Spleen (tissue), 11 donors: ENCODE data around the gene CIDEA. TPM values are rescaled to one million over a fixed set of nuclear protein-coding genes. Genes with fewer than 3 reads are reported as not detected.

Experiments used
- DNase-seq: peaks from one replicate; pipeline ENCODE4 v3.0.0-alpha.2; 2020
- H3K27ac ChIP-seq, 8 donors: fragments of 200-600 bp; sonication (generic) in 7 of 8; 1 replicate in 4 of 8; 2 replicates in 4 of 8; pipeline versions ENCODE4 v1.5.0 to v1.8.0; 2016 to 2021; ENCODE audit warnings: inconsistent platforms in 4 of 8, mild to moderate bottlenecking in 4 of 8, moderate library complexity in 1 of 8
- H3K27me3 ChIP-seq, 7 donors: fragments of 200-600 bp; sonication (generic) in 6 of 7; replicated peaks in 1 of 7; 1 replicate in 4 of 7; 2 replicates in 3 of 7; pipeline versions ENCODE4 v1.5.0 to v1.8.0; 2016 to 2021; ENCODE audit warnings: inconsistent platforms in 3 of 7, mild to moderate bottlenecking in 1 of 7
- H3K36me3 ChIP-seq, 6 donors: fragments of 200-600 bp; sonication (generic) in 5 of 6; 1 replicate in 4 of 6; 2 replicates in 2 of 6; pipeline versions ENCODE4 v1.5.0 to v1.8.0; 2016 to 2021; ENCODE audit warnings: inconsistent platforms in 2 of 6
- H3K4me1 ChIP-seq, 6 donors: fragments of 200-600 bp; sonication (generic) in 5 of 6; 1 replicate in 3 of 6; 2 replicates in 3 of 6; pipeline versions ENCODE4 v1.5.0 to v1.8.0; 2016 to 2021; ENCODE audit warnings: inconsistent platforms in 3 of 6
- H3K4me3 ChIP-seq, 8 donors: fragments of 200-600 bp; sonication (generic) in 7 of 8; 1 replicate in 4 of 8; 2 replicates in 4 of 8; pipeline versions ENCODE4 v1.5.0 to v1.8.0; 2016 to 2021; ENCODE audit warnings: inconsistent platforms in 4 of 8, mild to moderate bottlenecking in 4 of 8, moderate library complexity in 2 of 8
- H3K9me3 ChIP-seq, 8 donors: fragments of 200-600 bp; sonication (generic) in 7 of 8; 1 replicate in 4 of 8; 2 replicates in 4 of 8; pipeline versions ENCODE4 v1.5.0 to v1.8.0; 2016 to 2021; ENCODE audit warnings: inconsistent platforms in 4 of 8
- CTCF ChIP-seq, 11 experiments: fragments of 200-600 bp in 7 of 11; fragments of 450-650 bp in 4 of 11; sonication (generic) in 4 of 11; IDR thresholded peaks in 8 of 11; conservative IDR thresholded peaks in 3 of 11; 1 replicate in 7 of 11; 2 replicates in 4 of 11; pipeline versions ENCODE4 v1.4.0 to v1.8.0; 2016 to 2021; ENCODE audit warnings: antibody characterized with exemption in 11 of 11, inconsistent platforms in 4 of 11, mild to moderate bottlenecking in 1 of 11
- POLR2A ChIP-seq, 3 donors: fragments of 450-650 bp; IDR thresholded peaks; one replicate each; pipeline ENCODE4 v1.5.1; 2017; ENCODE audit warnings: antibody characterized with exemption in 3 of 3, mild to moderate bottlenecking in 1 of 3
- POLR2AphosphoS5 ChIP-seq, 3 donors: sonication (generic); formaldehyde crosslinking; IDR thresholded peaks; one replicate each; pipeline ENCODE4 v1.5.1; 2017; ENCODE audit warnings: antibody characterized with exemption in 3 of 3
- WGBS, 5 donors: extraction: QIAGEN DNeasy Blood & Tissue Kit in 3 of 5; methylation state at CpG; one replicate each; pipeline versions ENCODE4 v1.1.5 to v1.1.7; 2013 to 2018; 5-methylcytosine and 5-hydroxymethylcytosine counted together
- intact Hi-C: fragments of 100-400 bp; cut with DNase I; formaldehyde crosslinking; loops from one replicate; pipeline ENCODE4 v1.15.0; 2023; ENCODE audit warnings: low total_unique reads
- polyA plus RNA-seq, 3 donors: library from polyadenylated mRNA; stranded (reverse); fragments of 200-250 nt; gene quantifications; one replicate each; pipeline ENCODE4 v1.2.1, GENCODE V29; 2013
- total RNA-seq, 7 donors: library from RNA; depleted of rRNA in 3 of 7; stranded (reverse); fragments of >200 nt in 3 of 7; fragmentation: NEBNext Ultra II Directional in 4 of 7; extraction: Animal tissue kit (Norgen Biotek cat#: 25700) in 4 of 7; gene quantifications; one replicate each; pipeline versions ENCODE4 v1.1.0 to v1.2.1, GENCODE V29; 2016 to 2021
- donor health status: healthy with polysubstance abuse.
- donor health status: DM: no; HTN: no; CAD: no; lungs with moderate emphysema.
- donor health status: DM: no; HTN: no; CAD: no.
- donor health status: Bipolar disorder and iron deficiency.
- donor health status: healthy.
- donor health status: DM: no; HTN: no; CAD: no.
- donor health status: DM: yes; HTN: yes; CAD: no.

The CIDEA gene
- total and polyA plus RNA-seq, 10 donors, result not detected

GRCh38 chr18:12291161-12291560 is 37.0 kb downstream of the CIDEA start:
- Histone ChIP-seq H3K27ac (no peak overlapping the region), H3K4me1 (peaks cover 6 to 22% (median 17%) of the 10 kb centered on the region in 6 donors), H3K4me3 (no peak overlapping the region), H3K9me3 (no peaks in the 10 kb centered on the region), H3K27me3 (peaks cover 0 to 44% (median 20%) of the 10 kb centered on the region in 7 donors), H3K36me3 (no peaks in the 10 kb centered on the region)
- 74 to 79% (median 75%) methylated on average over 6 of the region's 6 CpGs for WGBS, 5 donors
- no peak for TF ChIP-seq CTCF (IDR thresholded peaks at IDR 0.05 in 8 of 11, conservative IDR thresholded peaks at IDR 0.05 in 3 of 11)
- no peak for TF ChIP-seq POLR2A (IDR thresholded peaks at IDR 0.05)
- no peak for TF ChIP-seq POLR2AphosphoS5 (IDR thresholded peaks at IDR 0.05)
- intact Hi-C loops, result no loop called here
- peak; percentile 32 for DNase-seq

DNA sequence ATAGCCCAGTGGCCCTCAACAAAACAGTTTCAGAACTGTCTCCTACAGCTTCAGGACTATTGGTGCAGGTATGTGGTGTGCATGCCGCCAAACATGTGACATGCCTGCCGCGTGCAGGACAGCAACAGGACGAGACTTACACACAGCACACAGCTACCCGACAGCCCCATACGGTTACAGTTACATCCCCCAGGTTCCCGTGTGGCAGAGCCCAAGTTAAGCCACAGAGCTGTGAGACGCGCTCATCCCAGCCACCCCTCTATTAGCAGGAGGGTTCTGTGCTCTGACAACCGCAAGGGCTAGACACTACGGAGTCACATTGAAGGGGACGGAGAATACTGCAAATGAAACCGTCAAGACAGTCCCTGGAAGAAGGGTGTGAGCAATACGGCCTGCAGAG is 37.5 kb downstream of the CIDEA start:
- TF ChIP-seq POLR2AphosphoS5 (IDR thresholded peaks at IDR 0.05) (no peak), CTCF (IDR thresholded peaks at IDR 0.05 in 8 of 11, conservative IDR thresholded peaks at IDR 0.05 in 3 of 11) (no peak), POLR2A (IDR thresholded peaks at IDR 0.05) (no peak)
- Histone ChIP-seq H3K4me1 (peaks cover 6 to 22% (median 17%) of the 10 kb centered on the region in 6 donors), H3K4me3 (no peak overlapping the region), H3K27ac (no peak overlapping the region), H3K36me3 (no peaks in the 10 kb centered on the region), H3K27me3 (peaks cover 0 to 39% (median 20%) of the 10 kb centered on the region in 7 donors), H3K9me3 (no peaks in the 10 kb centered on the region)
- intact Hi-C loops, result no loop called here
- peak; percentile 51 for DNase-seq
- 86 to 95% (median 89%) methylated on average over 14 of the region's 14 CpGs for WGBS, 5 donors

DNA sequence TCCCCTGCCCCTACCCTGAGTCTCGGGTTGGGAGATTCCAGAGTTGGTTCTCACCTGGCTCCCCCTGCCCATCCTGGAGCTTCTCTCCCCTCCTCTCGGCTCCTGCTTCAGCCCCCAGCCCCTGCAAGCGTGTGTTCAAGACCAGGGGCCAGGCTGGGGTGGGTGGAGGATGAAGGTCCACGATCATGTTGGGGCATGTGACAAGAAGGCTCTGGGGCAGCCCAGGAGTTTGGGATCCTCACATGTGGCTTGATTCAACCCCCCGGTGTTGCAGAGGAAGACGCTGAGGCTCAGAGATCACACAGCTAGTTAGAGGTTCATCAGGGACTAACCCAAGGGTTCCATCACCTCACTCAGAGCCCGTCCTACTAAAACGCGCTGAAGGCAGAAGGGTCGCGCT is 39.7 kb downstream of the CIDEA start:
- peaks cover 0 to 17% (median 6%) of the 10 kb centered on the region in 7 donors for H3K27me3 ChIP-seq
- TF ChIP-seq CTCF (IDR thresholded peaks at IDR 0.05 in 8 of 11, conservative IDR thresholded peaks at IDR 0.05 in 3 of 11), result no peak
- no peak for TF ChIP-seq POLR2AphosphoS5 (IDR thresholded peaks at IDR 0.05)
- no peak for TF ChIP-seq POLR2A (IDR thresholded peaks at IDR 0.05)
- H3K9me3 ChIP-seq, result peaks cover 0 to 7% (median 0%) of the 10 kb centered on the region in 8 donors
- intact Hi-C loops, result no loop called here
- H3K4me3 ChIP-seq, result no peak overlapping the region
- H3K36me3 ChIP-seq, result no peaks in the 10 kb centered on the region
- H3K4me1 ChIP-seq, result peaks cover 0 to 3% (median 1%) of the 10 kb centered on the region in 6 donors
- peak; percentile 42 for DNase-seq
- WGBS, 5 donors, result 73 to 85% (median 78%) methylated on average over 11 of the region's 11 CpGs
- no peak overlapping the region for H3K27ac ChIP-seq

GRCh38 chr18:12295389-12296086 is 41.4 kb downstream of the CIDEA start:
- WGBS, 5 donors, result 90 to 95% (median 91%) methylated on average over 16 to 18 of the region's 18 CpGs
- no peaks in the 10 kb centered on the region for H3K4me1 ChIP-seq
- no peak for TF ChIP-seq CTCF (IDR thresholded peaks at IDR 0.05 in 8 of 11, conservative IDR thresholded peaks at IDR 0.05 in 3 of 11)
- no peak for TF ChIP-seq POLR2AphosphoS5 (IDR thresholded peaks at IDR 0.05)
- TF ChIP-seq POLR2A (IDR thresholded peaks at IDR 0.05), result no peak
- no peak overlapping the region for H3K4me3 ChIP-seq
- H3K9me3 ChIP-seq, result peaks cover 0 to 7% (median 0%) of the 10 kb centered on the region in 8 donors
- no peak overlapping the region for H3K27ac ChIP-seq
- DNase-seq, result no peak
- H3K27me3 ChIP-seq, result peaks cover 0 to under 1% (median 0%) of the 10 kb centered on the region in 7 donors
- intact Hi-C loops, result no loop called here
- no peaks in the 10 kb centered on the region for H3K36me3 ChIP-seq
